AG04450 (cell line): ENCODE data around the gene B3GALNT2. TPM values are rescaled to one million over a fixed set of nuclear protein-coding genes. Genes with fewer than 3 reads are reported as not detected.

Experiments
- CTCF ChIA-PET: fragments of 300-600, 350-600 bp; formaldehyde crosslinking; extraction: SDS; loops from one replicate; lab custom pipeline; 2022; ENCODE audit warnings: antibody characterized with exemption, inconsistent platforms; lab: Charles Lee
- POLR2A ChIA-PET: fragments of 350-600 bp; formaldehyde crosslinking; extraction: SDS; loops from one replicate; lab custom pipeline; 2021; ENCODE audit warnings: antibody characterized with exemption, inconsistent platforms; lab: Yijun Ruan, JAX
- DNase-seq: peaks from one replicate; pipeline ENCODE4 v3.0.0-alpha.2; 2011; ENCODE audit warnings: low read depth, low spot score
- H3K27ac ChIP-seq: one replicate; pipeline ENCODE4 v1.5.1; 2012; ENCODE audit warnings: low read depth, low read length, control low read depth
- H3K27me3 ChIP-seq: one replicate; pipeline ENCODE4 v1.6.0; 2012; ENCODE audit warnings: low read length; ENCODE audit not compliant: control insufficient read depth, insufficient read depth
- H3K4me3 ChIP-seq: 2 replicates; pipeline ENCODE4 v1.5.1; 2011; ENCODE audit warnings: mild to moderate bottlenecking, low read depth, low read length, control low read depth
- H3K9me3 ChIP-seq: 2 replicates; pipeline ENCODE4 v1.5.1; 2012; ENCODE audit warnings: low read length; ENCODE audit not compliant: control insufficient read depth, insufficient read depth
- CTCF ChIP-seq: IDR thresholded peaks from 2 replicates; pipeline ENCODE4 v1.5.1; 2011; ENCODE audit warnings: low read depth, low read length, control low read depth, inconsistent platforms
- polyA plus RNA-seq: library from polyadenylated mRNA; depleted of rRNA; stranded (reverse); fragments of >200 nt; gene quantifications from 2 replicates; pipeline ENCODE4 v1.2.3, GENCODE V29; 2011

B3GALNT2 gene
- polyA plus RNA-seq, 1 experiment: 33.2 TPM

- no peaks in the 10 kb centered on the region for H3K27me3 ChIP-seq
- TF ChIP-seq CTCF: peak; percentile 78
- POLR2A ChIA-PET: interaction anchor here (0.6 to 0.9 kb wide), 4 partner anchors 48 to 255 kb away, joined by 3 to 7 read pairs (median 4); partner anchors contain the start of genes GGPS1, RBM34 and TBCE
- DNase-seq: peak; percentile 57
- CTCF ChIA-PET: interaction anchor here (0.5 to 3.7 kb wide), 54 partner anchors 9 to 930 kb away, joined by 3 to 68 read pairs (median 5); partner anchors contain the start of genes ARID4B, GGPS1, RBM34 and TBCE
- no peak overlapping the region for H3K27ac ChIP-seq
- no peak overlapping the region for H3K4me3 ChIP-seq
- no peaks in the 10 kb centered on the region for H3K9me3 ChIP-seq
Observed at GRCh38 chr1:235415008-235415904, 89.0 kb downstream of the B3GALNT2 start.

- Histone ChIP-seq H3K27ac (no peak overlapping the region), H3K9me3 (no peaks in the 10 kb centered on the region), H3K4me3 (no peak overlapping the region), H3K27me3 (no peaks in the 10 kb centered on the region)
- ChIA-PET CTCF (no interaction called here), POLR2A (no interaction called here)
- TF ChIP-seq CTCF: no peak
- no peak for DNase-seq
Observed at GRCh38 chr1:235411489-235412486, 92.5 kb downstream of the B3GALNT2 start.

- no peak for TF ChIP-seq CTCF
- Histone ChIP-seq H3K9me3 (no peaks in the 10 kb centered on the region), H3K27me3 (no peaks in the 10 kb centered on the region), H3K4me3 (no peak overlapping the region), H3K27ac (no peak overlapping the region)
- ChIA-PET CTCF (no interaction called here), POLR2A (no interaction called here)
- no peak for DNase-seq
Observed at GRCh38 chr1:235410467-235410866, 93.8 kb downstream of the B3GALNT2 start.

GRCh38 chr1:235409042-235409820, 95.0 kb downstream of the B3GALNT2 start:
- CTCF ChIA-PET: interaction anchor here (5.9 kb wide), 1 partner anchor 7 kb away, joined by 46 read pairs; no protein-coding TSS in a partner anchor
- POLR2A ChIA-PET: no interaction called here
- H3K9me3 ChIP-seq: no peaks in the 10 kb centered on the region

More at GRCh38 chr1:235409042-235409820, 95.0 kb downstream of the B3GALNT2 start:
- no peak overlapping the region for H3K4me3 ChIP-seq
- no peak overlapping the region for H3K27ac ChIP-seq
- DNase-seq: no peak
- no peak for TF ChIP-seq CTCF
- H3K27me3 ChIP-seq: no peaks in the 10 kb centered on the region
